Prostate gland (tissue), 2 donors: ENCODE results near the gene EIF5AL1. TPM values are rescaled to one million over a fixed set of nuclear protein-coding genes. Genes with fewer than 3 reads are reported as not detected.
"Not testable (repeated sequence)": the region's sequence is repeated elsewhere in the genome, so short reads cannot be mapped to it uniquely, and the experiment has no call there.

Experiments
- DNase-seq: peaks from one replicate; pipeline ENCODE4 v3.0.0-alpha.2; 2019; ENCODE audit warnings: low spot score
- H3K27ac ChIP-seq, 2 donors: fragments of 200-600 bp; sonication (generic); 2 replicates each; pipeline ENCODE4 v1.5.1; 2017 to 2019
- H3K27me3 ChIP-seq: fragments of 200-600 bp; sonication (generic); replicated peaks from 2 replicates; pipeline ENCODE4 v1.5.1; 2019; ENCODE audit not compliant: insufficient read depth
- H3K36me3 ChIP-seq, 2 donors: fragments of 200-600 bp; sonication (generic); 1 replicate in 1 of 2; 2 replicates in 1 of 2; pipeline versions ENCODE4 v1.5.1 to v1.8.1; 2017 to 2019
- H3K4me1 ChIP-seq: fragments of 200-600 bp; sonication (generic); replicated peaks from 2 replicates; pipeline ENCODE4 v1.5.1; 2019
- H3K4me3 ChIP-seq, 2 donors: fragments of 200-600 bp; sonication (generic); 2 replicates each; pipeline ENCODE4 v1.5.1; 2017 to 2019
- H3K9me3 ChIP-seq: fragments of 200-600 bp; sonication (generic); 2 replicates; pipeline ENCODE4 v1.5.1; 2017
- WGBS: methylation state at CpG from one replicate; pipeline ENCODE4 v1.1.5; 2018; 5-methylcytosine and 5-hydroxymethylcytosine counted together
- intact Hi-C: fragments of 100-400 bp; cut with DNase I; formaldehyde crosslinking; loops from one replicate; pipeline ENCODE4 v1.14.2; 2022
- total RNA-seq, 2 donors: library from RNA; depleted of rRNA; stranded (reverse); fragments of >200 nt; gene quantifications; one replicate each; pipeline ENCODE4 v1.1.0, GENCODE V29; 2016

The EIF5AL1 gene
- total RNA-seq, 2 donors from 2014 or later = 0.32 to 1.5 TPM

DNA sequence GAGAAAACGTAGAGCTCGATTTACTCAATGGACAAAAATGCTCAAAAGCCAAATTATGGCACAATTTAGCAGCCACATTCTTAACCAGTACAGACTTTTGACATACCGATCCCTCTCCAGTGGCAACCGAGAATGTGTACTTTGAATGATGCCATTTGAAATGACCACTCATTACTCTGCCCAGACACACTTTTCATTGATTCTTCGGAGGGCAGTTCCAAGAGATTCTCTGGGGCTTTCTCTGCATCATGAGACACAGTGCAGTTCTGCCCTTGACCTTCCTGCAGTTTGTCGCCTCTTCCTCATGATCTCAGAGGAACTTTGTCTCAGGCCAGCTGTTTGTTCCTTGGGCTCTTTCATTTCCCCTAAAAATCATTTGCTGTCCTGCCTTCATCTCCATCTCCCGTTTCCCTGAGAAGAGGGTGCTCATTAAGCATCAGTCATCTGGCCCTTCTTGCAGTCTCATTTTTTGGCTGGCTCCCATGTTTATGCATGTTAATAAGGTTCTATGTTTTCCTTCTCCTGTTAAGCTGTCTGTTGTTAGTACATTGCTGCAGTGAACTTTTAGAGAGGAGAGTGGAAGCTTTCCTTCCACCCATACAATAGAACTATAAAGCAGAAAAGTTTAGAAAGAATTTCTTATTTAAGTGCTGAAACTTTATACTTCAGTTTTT lies 4.3 kb downstream of the EIF5AL1 start:
- intact Hi-C loops, H3K27ac ChIP-seq, H3K9me3 ChIP-seq, H3K27me3 ChIP-seq, H3K4me3 ChIP-seq, H3K36me3 ChIP-seq, H3K4me1 ChIP-seq, DNase-seq: not testable (repeated sequence)
- 54% methylated on average over 7 of the region's 7 CpGs for WGBS

DNA sequence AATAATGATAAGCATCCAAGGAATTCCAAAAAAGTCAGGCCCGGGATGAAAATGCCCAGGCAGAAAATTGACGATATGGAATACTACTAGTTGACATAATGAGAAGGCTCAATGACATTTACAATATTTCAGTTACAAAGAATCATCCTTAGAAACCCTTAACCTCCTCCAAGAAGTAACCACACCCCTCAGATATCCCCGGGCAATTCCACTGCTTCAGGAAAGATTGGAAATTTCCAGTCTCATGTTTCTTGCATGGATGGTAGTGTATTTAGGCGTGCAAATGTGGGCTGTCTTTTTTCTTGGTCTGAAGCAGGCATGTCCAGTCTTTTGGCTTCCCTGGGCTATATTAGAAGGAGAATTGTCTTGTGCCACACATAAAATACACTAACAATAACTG lies 5.2 kb downstream of the EIF5AL1 start:
- intact Hi-C loops, DNase-seq, H3K27me3 ChIP-seq, H3K9me3 ChIP-seq, H3K4me1 ChIP-seq, H3K36me3 ChIP-seq, H3K4me3 ChIP-seq, H3K27ac ChIP-seq: not testable (repeated sequence)
- 54% methylated on average over 2 of the region's 4 CpGs for WGBS

DNA sequence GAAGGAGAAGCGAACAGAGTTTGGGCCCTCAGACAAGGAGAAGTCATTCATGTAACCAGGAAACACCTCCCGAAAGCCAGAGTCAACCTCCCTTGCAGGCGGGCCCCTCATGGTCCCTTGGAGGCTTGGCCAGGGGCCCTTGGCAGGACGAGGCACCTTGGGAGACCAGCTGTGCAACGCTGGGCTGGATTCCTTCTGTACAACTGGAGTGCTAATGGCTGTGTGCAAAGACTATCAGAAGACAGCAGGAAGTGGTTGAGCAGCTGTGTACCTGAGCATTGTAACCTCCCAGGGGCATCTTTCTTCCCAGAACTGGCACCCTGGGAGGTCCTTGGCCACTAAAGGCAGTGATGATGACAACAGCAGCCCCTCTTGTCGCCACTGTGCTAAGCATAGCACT lies 9.4 kb downstream of the EIF5AL1 start:
- H3K9me3 ChIP-seq, H3K36me3 ChIP-seq, H3K4me3 ChIP-seq, H3K27ac ChIP-seq, H3K4me1 ChIP-seq, H3K27me3 ChIP-seq, intact Hi-C loops, DNase-seq: not testable (repeated sequence)
- WGBS = 85% methylated on average over 6 of the region's 6 CpGs

DNA sequence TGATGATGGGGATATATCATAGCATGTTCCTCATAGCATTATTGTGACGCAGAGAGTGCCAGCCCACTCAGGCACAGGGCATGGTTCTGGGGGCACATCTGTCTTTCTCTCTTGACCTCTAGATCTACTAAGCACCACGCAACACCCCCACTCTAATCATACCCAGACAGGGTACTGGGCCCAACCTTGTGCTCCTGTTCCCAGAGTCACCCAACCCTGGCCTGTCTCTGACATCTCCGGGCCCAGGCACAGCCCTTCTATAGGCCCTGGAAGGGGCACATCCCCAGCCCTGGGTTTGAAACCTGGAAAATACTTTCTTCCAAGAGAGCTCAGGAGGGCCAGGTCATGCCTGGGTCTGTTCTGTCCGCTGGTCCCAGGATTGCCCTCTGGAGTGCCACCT lies 10.1 kb downstream of the EIF5AL1 start:
- DNase-seq, H3K9me3 ChIP-seq, intact Hi-C loops, H3K27me3 ChIP-seq, H3K36me3 ChIP-seq, H3K4me3 ChIP-seq, H3K27ac ChIP-seq, H3K4me1 ChIP-seq: not testable (repeated sequence)
- 92% methylated on average over 3 of the region's 4 CpGs for WGBS

DNA sequence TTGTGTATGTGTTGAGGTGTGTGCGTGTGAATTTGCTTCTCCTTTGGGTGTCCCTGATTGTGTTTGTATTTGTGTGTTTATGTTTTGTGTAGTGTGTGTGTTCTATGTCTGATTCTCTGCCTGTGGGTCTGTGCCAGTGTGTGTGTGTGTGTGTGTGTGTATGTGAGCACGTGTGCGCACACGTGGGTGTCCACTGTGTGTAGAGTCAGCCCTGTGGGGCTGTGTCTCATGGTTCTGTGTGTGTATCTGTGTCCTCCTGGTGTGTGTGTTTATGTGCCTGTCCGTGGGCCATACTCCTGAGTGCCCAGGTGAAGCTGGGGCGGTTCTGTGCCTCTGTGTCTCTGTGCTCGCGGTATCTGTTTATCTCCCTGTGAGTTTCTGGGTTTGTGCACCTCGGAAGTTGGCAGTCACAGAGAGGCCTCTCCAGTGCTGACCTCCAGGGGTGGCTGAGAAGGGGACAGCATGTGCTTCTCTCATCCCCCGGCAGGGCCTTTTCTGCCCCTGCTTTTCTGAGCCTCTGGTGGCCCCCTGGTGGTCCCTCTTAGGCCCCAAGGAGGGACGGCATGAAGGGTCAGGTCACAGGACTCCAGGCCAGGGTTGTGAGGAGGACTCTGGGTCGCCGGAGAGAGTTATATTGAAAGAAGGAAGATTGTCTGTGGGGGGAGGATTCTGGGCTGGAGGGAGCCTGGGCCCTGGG lies 11.0 kb downstream of the EIF5AL1 start:
- H3K27me3 ChIP-seq, H3K27ac ChIP-seq, H3K4me3 ChIP-seq, H3K4me1 ChIP-seq, DNase-seq, intact Hi-C loops, H3K9me3 ChIP-seq, H3K36me3 ChIP-seq: not testable (repeated sequence)
- WGBS = 89% methylated on average over 13 of the region's 13 CpGs

DNA sequence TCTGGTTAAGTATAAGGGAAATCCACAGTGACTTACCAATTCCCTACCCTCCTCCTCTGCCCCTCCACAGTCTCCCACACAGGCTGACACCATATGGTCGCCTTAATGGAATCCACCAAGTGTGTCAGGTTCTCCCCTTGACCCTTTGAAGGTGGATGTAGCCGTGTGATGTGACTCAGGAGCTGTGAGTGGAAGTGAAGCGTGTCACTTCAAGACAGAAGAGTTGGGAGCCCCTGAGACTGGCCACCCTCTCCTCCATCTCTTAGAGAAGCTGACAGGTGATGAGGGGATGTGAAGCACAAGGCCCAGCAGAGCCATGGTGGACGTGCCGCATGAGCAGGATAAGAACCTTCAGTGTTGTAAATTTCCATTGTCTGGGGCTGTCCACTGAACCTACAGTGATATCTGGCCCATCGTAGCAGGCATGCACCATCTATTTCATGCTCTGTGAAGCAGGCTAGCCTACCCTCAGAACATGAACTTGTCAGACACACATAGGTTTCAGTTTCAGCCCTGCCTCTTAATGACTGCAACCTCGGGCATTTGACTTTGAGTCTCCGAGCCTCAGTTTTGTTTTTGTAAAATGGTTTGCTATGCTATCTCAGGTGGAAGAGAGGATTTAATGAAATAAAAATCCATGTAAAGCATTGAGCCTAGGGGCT lies 12.8 kb downstream of the EIF5AL1 start:
- 92% methylated on average over 7 of the region's 8 CpGs for WGBS
- H3K4me3 ChIP-seq, H3K9me3 ChIP-seq, H3K27me3 ChIP-seq, H3K4me1 ChIP-seq, H3K36me3 ChIP-seq, intact Hi-C loops, H3K27ac ChIP-seq, DNase-seq: not testable (repeated sequence)

DNA sequence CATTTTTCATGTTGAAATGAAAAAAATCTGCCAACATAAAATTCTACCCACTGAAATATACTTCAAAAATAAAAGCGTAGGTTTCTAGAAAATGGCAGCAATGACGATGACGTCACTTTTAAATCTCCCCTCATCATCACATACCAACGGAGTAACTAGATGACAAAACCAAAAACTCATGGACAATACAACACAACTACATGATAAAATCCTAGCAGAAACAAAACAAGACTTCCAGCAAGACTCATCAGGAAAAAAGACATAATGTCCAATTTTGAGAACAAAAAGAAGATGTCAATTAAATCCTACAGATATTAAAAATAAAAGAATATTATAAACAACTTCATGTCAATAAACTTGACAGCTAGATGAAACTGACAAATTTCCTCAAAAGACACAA lies 15.9 kb downstream of the EIF5AL1 start:
- 85% methylated on average over 3 of the region's 4 CpGs for WGBS
- H3K9me3 ChIP-seq, H3K27ac ChIP-seq, intact Hi-C loops, DNase-seq, H3K4me1 ChIP-seq, H3K4me3 ChIP-seq, H3K27me3 ChIP-seq, H3K36me3 ChIP-seq: not testable (repeated sequence)

DNA sequence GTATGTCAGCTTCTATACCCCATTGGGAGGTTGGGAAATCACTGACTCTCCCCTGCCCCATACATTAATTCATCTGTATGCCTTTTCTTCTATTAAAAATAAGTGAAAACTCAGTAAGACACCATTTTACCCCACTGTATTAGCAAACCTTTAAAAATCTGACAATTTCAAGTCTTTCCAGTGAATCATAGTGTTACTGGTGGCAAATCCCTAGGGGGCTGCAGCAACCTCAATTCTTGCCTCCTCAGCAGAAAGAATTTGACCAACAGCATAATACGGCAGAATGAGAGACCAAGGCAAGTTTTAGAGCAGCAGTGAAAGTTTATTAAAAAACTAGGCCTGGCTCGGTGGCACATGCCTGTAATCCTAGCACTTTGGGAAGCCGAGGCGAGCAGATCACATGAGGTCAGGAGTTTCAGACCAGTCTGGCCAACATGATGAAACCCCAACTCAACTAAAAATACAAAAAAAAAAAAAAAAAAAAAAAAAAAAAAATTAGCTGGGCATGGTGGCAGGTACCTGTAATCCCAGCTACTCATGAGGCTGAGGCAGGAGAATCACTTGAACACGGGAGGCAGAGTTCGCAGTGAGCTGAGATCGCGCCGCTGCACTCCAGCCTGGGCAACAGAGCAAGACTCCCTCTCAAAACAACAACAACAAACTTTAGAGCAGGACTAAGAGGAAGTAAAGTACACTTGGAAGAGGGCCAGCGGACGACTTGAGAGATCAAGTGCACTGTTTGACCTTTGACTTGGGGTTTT lies 21.0 kb downstream of the EIF5AL1 start:
- intact Hi-C loops, DNase-seq, H3K27me3 ChIP-seq, H3K9me3 ChIP-seq, H3K36me3 ChIP-seq, H3K4me1 ChIP-seq, H3K4me3 ChIP-seq, H3K27ac ChIP-seq: not testable (repeated sequence)
- WGBS = 86% methylated on average over 11 of the region's 11 CpGs

DNA sequence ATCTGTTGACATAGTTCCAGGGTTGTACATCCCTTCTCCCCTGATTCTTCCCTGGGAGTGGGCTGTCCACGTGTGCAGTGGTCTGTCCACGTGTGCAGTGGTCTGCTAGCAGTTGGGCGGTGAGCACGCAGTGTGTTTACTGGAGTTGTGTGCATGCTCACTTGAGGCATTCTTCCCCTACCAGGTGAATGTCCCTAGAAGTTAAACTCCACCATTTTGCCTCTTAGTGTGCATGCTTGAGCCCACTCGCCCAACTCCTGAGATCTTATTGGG lies 21.5 kb downstream of the EIF5AL1 start:
- H3K27me3 ChIP-seq, H3K36me3 ChIP-seq, H3K27ac ChIP-seq, intact Hi-C loops, H3K4me1 ChIP-seq, DNase-seq, H3K9me3 ChIP-seq, H3K4me3 ChIP-seq: not testable (repeated sequence)
- 100% methylated on average over 1 of the region's 5 CpGs for WGBS

DNA sequence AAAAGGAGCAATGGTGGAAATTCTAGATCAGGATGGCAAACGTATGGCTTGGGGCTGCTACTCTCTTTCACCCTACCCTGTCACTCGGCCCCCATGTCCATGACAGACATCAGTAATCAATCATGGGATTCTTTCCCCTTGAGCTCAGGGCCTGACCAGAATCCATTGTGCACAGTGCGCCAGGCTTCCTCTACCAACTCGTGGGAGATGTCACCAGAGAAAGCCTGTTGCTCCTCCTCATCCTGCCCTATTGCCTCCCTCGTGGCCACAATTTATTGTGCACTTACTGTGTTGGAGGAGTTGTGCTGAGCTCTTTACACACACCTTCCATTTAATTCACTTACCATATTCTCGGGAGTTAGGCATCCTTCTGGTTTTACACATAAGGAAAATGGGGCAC lies 26.0 kb downstream of the EIF5AL1 start:
- H3K27me3 ChIP-seq, H3K4me1 ChIP-seq, H3K9me3 ChIP-seq, DNase-seq, H3K4me3 ChIP-seq, H3K27ac ChIP-seq, intact Hi-C loops, H3K36me3 ChIP-seq: not testable (repeated sequence)
- WGBS = 82% methylated on average over 6 of the region's 6 CpGs

DNA sequence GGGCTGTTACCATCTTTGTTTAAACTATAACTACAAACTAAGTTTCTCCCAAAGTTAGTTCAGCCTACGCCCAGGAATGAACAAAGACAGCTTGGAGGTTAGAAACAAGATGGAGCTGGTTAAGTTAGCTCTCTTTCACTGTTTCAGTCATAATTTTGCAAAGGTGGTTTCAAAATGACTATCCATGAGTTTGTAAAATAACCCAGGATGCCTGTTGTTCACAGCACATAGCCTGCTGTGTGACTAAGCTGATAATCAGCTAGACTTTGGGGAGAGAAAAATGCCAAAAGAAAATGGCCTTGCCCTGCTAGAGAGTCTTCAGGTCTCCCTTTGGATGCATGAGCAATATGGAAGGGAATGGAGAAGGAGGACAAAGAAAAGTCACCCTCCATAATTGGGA lies 28.6 kb downstream of the EIF5AL1 start:
- WGBS = 86% methylated on average over 1 of the region's 1 CpG
- H3K4me3 ChIP-seq, H3K9me3 ChIP-seq, intact Hi-C loops, H3K27ac ChIP-seq, H3K4me1 ChIP-seq, DNase-seq, H3K36me3 ChIP-seq, H3K27me3 ChIP-seq: not testable (repeated sequence)
